ENCODE results near the gene P2RY2.

- TF ChIP-seq GATA1 (IDR thresholded peaks at IDR 0.05; ENCODE audit: low read depth, low read length), result no peak
- no peak for TF ChIP-seq POLR2A (IDR thresholded peaks at IDR 0.05; ENCODE audit: low read length)
These were observed 67.6 kb downstream of the P2RY2 start for GRCh38 chr11:73285721-73286120.

All from erythroblast (primary cell).